Measurements from ENCODE around the gene EFNA5.
"Not testable (repeated sequence)": the region's sequence is repeated elsewhere in the genome, so short reads cannot be mapped to it uniquely, and the experiment has no call there.

The EFNA5 gene

GRCh38 chr5:107457138-107457537 is 213.6 kb downstream of the EFNA5 start:
- DNase-seq (ENCODE audit: low spot score), result no peak

- DNase-seq (ENCODE audit: low spot score), result no peak
These were observed 214.4 kb downstream of the EFNA5 start for GRCh38 chr5:107456281-107456715.

GRCh38 chr5:107455111-107455544 is 215.6 kb downstream of the EFNA5 start:
- no peak for DNase-seq (ENCODE audit: low spot score)

GRCh38 chr5:107451827-107452226 is 218.9 kb downstream of the EFNA5 start:
- DNase-seq (ENCODE audit: low spot score), result not testable (repeated sequence)

- no peak for DNase-seq (ENCODE audit: low spot score)
These were observed 219.7 kb downstream of the EFNA5 start for GRCh38 chr5:107451028-107451427.

GRCh38 chr5:107450531-107450930 is 220.2 kb downstream of the EFNA5 start:
- no peak for DNase-seq (ENCODE audit: low spot score)

GRCh38 chr5:107449369-107449768 is 221.4 kb downstream of the EFNA5 start:
- DNase-seq (ENCODE audit: low spot score), result no peak

GRCh38 chr5:107447587-107447986 is 223.2 kb downstream of the EFNA5 start:
- no peak for DNase-seq (ENCODE audit: low spot score)

- DNase-seq (ENCODE audit: low spot score), result no peak
These were observed 223.8 kb downstream of the EFNA5 start for GRCh38 chr5:107446972-107447371.

- no peak for DNase-seq (ENCODE audit: low spot score)
These were observed 226.4 kb downstream of the EFNA5 start for GRCh38 chr5:107444300-107444699.

GRCh38 chr5:107443897-107444296 is 226.8 kb downstream of the EFNA5 start:
- no peak for DNase-seq (ENCODE audit: low spot score)

- DNase-seq (ENCODE audit: low spot score), result no peak
These were observed 228.3 kb downstream of the EFNA5 start for GRCh38 chr5:107442452-107442851.

GRCh38 chr5:107439832-107440231 is 230.9 kb downstream of the EFNA5 start:
- DNase-seq (ENCODE audit: low spot score), result no peak

GRCh38 chr5:107437986-107438510 is 232.7 kb downstream of the EFNA5 start:
- DNase-seq (ENCODE audit: low spot score), result no peak

- DNase-seq (ENCODE audit: low spot score), result no peak
These were observed 233.6 kb downstream of the EFNA5 start for GRCh38 chr5:107437154-107437553.

GRCh38 chr5:107436201-107436600 is 234.5 kb downstream of the EFNA5 start:
- DNase-seq (ENCODE audit: low spot score), result no peak

- no peak for DNase-seq (ENCODE audit: low spot score)
These were observed 235.7 kb downstream of the EFNA5 start for GRCh38 chr5:107435061-107435460.

- not testable (repeated sequence) for DNase-seq (ENCODE audit: low spot score)
These were observed 237.1 kb downstream of the EFNA5 start for GRCh38 chr5:107433646-107434045.

- no peak for DNase-seq (ENCODE audit: low spot score)
These were observed 238.7 kb downstream of the EFNA5 start for GRCh38 chr5:107431998-107432397.

GRCh38 chr5:107431536-107431935 is 239.2 kb downstream of the EFNA5 start:
- DNase-seq (ENCODE audit: low spot score), result no peak

GRCh38 chr5:107430071-107430625 is 240.6 kb downstream of the EFNA5 start:
- DNase-seq (ENCODE audit: low spot score), result no peak

GRCh38 chr5:107428303-107428813 is 242.4 kb downstream of the EFNA5 start:
- DNase-seq (ENCODE audit: low spot score), result no peak

GRCh38 chr5:107426872-107427271 is 243.9 kb downstream of the EFNA5 start:
- DNase-seq (ENCODE audit: low spot score), result no peak

- no peak for DNase-seq (ENCODE audit: low spot score)
These were observed 244.5 kb downstream of the EFNA5 start for GRCh38 chr5:107426209-107426608.

Measured in putamen (tissue), 1 donor.